Caco-2 (cell line): Measurements from ENCODE around the gene PASD1. TPM values are rescaled to one million over a fixed set of nuclear protein-coding genes. Genes with fewer than 3 reads are reported as not detected.

Experiments
- BruUV-seq: library from RNA; stranded (reverse); fragments of 400-500 nt; replicated peaks from 2 replicates; lab custom pipeline; 2021; lab: Mats Ljungman, UMichigan
- CTCF ChIA-PET: fragments of 300-600 bp; sonication (Branson Sonifier 250); formaldehyde crosslinking; loops from one replicate; lab custom pipeline; 2022; ENCODE audit warnings: antibody characterized with exemption; lab: Charles Lee
- POLR2A ChIA-PET: fragments of 300-600 bp; sonication (Branson Sonifier 250); formaldehyde crosslinking; loops from one replicate; lab custom pipeline; 2022; ENCODE audit warnings: antibody characterized with exemption; lab: Charles Lee
- DNase-seq, 2 experiments: peaks; one replicate each; pipeline versions ENCODE4 v3.0.0 to v3.0.0-alpha.2; 2020 to 2022
- H3K27me3 ChIP-seq: replicated peaks from 2 replicates; pipeline ENCODE4 v1.6.0; 2011; ENCODE audit warnings: low read length; ENCODE audit not compliant: control insufficient read depth, insufficient read depth
- H3K36me3 ChIP-seq: 2 replicates; pipeline ENCODE4 v1.5.1; 2011; ENCODE audit warnings: low read length; ENCODE audit not compliant: control insufficient read depth, insufficient read depth
- H3K4me1 ChIP-seq: fragments of 250-450 bp; sonication (Bioruptor Pico); 2 replicates; pipeline ENCODE4 v1.5.1; 2020; ENCODE audit warnings: mild to moderate bottlenecking
- H3K4me3 ChIP-seq: 2 replicates; pipeline ENCODE4 v1.5.1; 2011; ENCODE audit warnings: low read depth, mild to moderate bottlenecking, control low read depth, low read length
- H3K9me3 ChIP-seq: fragments of 250-450 bp; sonication (Bioruptor Pico); 2 replicates; pipeline ENCODE4 v1.5.1; 2020; ENCODE audit warnings: mild to moderate bottlenecking, moderate library complexity
- H3K27ac Mint-ChIP-seq: one replicate; pipeline ENCODE4 v1.8.0; 2022; ENCODE audit warnings: mixed read lengths; ENCODE audit not compliant: unreplicated experiment
- H3K27me3 Mint-ChIP-seq: one replicate; pipeline ENCODE4 v1.8.0; 2022; ENCODE audit warnings: mixed read lengths; ENCODE audit not compliant: insufficient read depth, unreplicated experiment
- H3K36me3 Mint-ChIP-seq: one replicate; pipeline ENCODE4 v1.8.0; 2022; ENCODE audit warnings: mild to moderate bottlenecking, mixed read lengths; ENCODE audit not compliant: insufficient read depth, unreplicated experiment
- H3K4me1 Mint-ChIP-seq: one replicate; pipeline ENCODE4 v1.8.0; 2022; ENCODE audit warnings: low read depth, mixed read lengths; ENCODE audit not compliant: unreplicated experiment
- H3K4me3 Mint-ChIP-seq: one replicate; pipeline ENCODE4 v1.8.0; 2022; ENCODE audit warnings: mild to moderate bottlenecking, moderate library complexity, mixed read lengths; ENCODE audit not compliant: unreplicated experiment
- H3K9me3 Mint-ChIP-seq: one replicate; pipeline ENCODE4 v1.8.0; 2022; ENCODE audit warnings: mixed read lengths; ENCODE audit not compliant: unreplicated experiment
- intact Hi-C: fragments of 100-400 bp; cut with micrococcal nuclease; formaldehyde crosslinking; loops from one replicate; pipeline ENCODE4 v1.10.0; 2022; ENCODE audit not compliant: unreplicated experiment
- total RNA-seq: library from RNA; stranded (reverse); gene quantifications from 2 replicates; pipeline ENCODE4 v1.2.3, GENCODE V29; 2022
- TF ChIP-seq, protein P1 (sequence below), 2 experiments: fragments of 200-600 bp in 1 of 2; IDR thresholded peaks; 1 replicate in 1 of 2; 2 replicates in 1 of 2; pipeline versions ENCODE4 v1.5.1 to v1.8.0; 2011 to 2022; ENCODE audit warnings: antibody characterized with exemption in 1 of 2, control low read depth in 1 of 2, inconsistent platforms in 1 of 2, low read depth in 1 of 2, low read length in 1 of 2, mild to moderate bottlenecking in 1 of 2, moderate library complexity in 1 of 2; ENCODE audit not compliant: insufficient read depth in 1 of 2, severe bottlenecking in 1 of 2, unreplicated experiment in 1 of 2

PASD1 gene
- total RNA-seq, 1 experiment from 2014 or later, result not detected

DNA sequence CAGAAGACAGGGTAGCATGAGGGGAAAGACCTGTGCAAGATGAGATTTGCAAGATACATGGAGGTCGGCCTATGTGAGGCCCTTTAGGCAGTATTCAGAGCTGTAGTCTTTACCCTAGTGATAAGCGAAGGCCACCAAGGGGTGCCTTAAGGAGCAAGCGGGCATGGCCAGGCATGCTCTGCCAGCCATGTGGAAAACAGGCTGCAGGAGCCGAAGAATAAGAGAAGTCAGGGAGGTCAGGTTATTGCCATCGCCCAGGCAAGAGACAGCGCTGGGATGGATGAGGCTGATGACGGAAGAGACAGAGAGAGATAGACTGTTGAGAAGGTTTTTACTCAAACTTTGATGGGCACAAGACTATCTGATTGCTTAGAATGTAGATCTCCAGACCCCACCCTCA is 145.3 kb downstream of the PASD1 start:
- Mint-ChIP-seq H3K9me3 (no peaks in the 10 kb centered on the region), H3K36me3 (no peaks in the 10 kb centered on the region), H3K4me1 (no peaks in the 10 kb centered on the region), H3K4me3 (no peak overlapping the region), H3K27me3 (no peaks in the 10 kb centered on the region), H3K27ac (no peak overlapping the region)
- TF ChIP-seq, protein P1, sequence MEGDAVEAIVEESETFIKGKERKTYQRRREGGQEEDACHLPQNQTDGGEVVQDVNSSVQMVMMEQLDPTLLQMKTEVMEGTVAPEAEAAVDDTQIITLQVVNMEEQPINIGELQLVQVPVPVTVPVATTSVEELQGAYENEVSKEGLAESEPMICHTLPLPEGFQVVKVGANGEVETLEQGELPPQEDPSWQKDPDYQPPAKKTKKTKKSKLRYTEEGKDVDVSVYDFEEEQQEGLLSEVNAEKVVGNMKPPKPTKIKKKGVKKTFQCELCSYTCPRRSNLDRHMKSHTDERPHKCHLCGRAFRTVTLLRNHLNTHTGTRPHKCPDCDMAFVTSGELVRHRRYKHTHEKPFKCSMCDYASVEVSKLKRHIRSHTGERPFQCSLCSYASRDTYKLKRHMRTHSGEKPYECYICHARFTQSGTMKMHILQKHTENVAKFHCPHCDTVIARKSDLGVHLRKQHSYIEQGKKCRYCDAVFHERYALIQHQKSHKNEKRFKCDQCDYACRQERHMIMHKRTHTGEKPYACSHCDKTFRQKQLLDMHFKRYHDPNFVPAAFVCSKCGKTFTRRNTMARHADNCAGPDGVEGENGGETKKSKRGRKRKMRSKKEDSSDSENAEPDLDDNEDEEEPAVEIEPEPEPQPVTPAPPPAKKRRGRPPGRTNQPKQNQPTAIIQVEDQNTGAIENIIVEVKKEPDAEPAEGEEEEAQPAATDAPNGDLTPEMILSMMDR (IDR thresholded peaks at IDR 0.05; ENCODE audit: insufficient read depth in 1 of 2, low read depth in 1 of 2, low read length in 1 of 2, severe bottlenecking in 1 of 2, unreplicated experiment in 1 of 2), result no peak
- H3K4me1 ChIP-seq, result no peaks in the 10 kb centered on the region
- no peaks in the 10 kb centered on the region for H3K36me3 ChIP-seq
- intact Hi-C loops, result no loop called here
- ChIA-PET POLR2A (no interaction called here), CTCF (no interaction called here)
- no TSS peak for BruUV-seq
- DNase-seq, result no peak
- no peaks in the 10 kb centered on the region for H3K9me3 ChIP-seq
- H3K27me3 ChIP-seq, result no peaks in the 10 kb centered on the region; the same call in 1 of the 2 replicates
- no peak overlapping the region for H3K4me3 ChIP-seq

DNA sequence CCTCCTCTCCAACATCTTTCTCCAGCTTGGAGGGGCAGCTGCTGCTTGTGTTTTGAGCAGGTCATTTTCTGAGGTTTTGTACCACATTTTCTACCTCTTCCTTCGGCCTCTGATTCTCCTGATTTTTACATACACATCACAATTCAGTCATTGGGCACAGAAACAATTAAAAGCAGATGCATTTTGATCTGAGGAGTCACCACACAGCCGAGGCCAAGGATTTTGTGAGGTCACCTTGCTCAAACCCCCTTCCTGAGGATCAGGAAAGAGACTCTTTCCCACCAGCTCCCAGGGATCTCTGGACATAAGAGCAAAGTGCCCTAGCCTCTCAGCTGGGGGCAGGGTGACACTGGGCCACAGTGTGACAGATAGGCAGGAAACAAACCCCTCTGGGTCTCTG is 147.0 kb downstream of the PASD1 start:
- TF ChIP-seq, protein P1 (IDR thresholded peaks at IDR 0.05; ENCODE audit: insufficient read depth in 1 of 2, low read depth in 1 of 2, low read length in 1 of 2, severe bottlenecking in 1 of 2, unreplicated experiment in 1 of 2), result no peak
- Histone ChIP-seq H3K4me1 (no peaks in the 10 kb centered on the region), H3K9me3 (no peaks in the 10 kb centered on the region), H3K4me3 (no peak overlapping the region), H3K36me3 (no peaks in the 10 kb centered on the region), H3K27me3 (no peaks in the 10 kb centered on the region; the same call in 1 of the 2 replicates)
- no TSS peak for BruUV-seq
- Mint-ChIP-seq H3K27me3 (no peaks in the 10 kb centered on the region), H3K36me3 (no peaks in the 10 kb centered on the region), H3K4me1 (no peaks in the 10 kb centered on the region), H3K9me3 (no peaks in the 10 kb centered on the region), H3K27ac (no peak overlapping the region), H3K4me3 (no peak overlapping the region)
- ChIA-PET POLR2A (no interaction called here), CTCF (no interaction called here)
- no peak for DNase-seq
- intact Hi-C loops, result no loop called here

DNA sequence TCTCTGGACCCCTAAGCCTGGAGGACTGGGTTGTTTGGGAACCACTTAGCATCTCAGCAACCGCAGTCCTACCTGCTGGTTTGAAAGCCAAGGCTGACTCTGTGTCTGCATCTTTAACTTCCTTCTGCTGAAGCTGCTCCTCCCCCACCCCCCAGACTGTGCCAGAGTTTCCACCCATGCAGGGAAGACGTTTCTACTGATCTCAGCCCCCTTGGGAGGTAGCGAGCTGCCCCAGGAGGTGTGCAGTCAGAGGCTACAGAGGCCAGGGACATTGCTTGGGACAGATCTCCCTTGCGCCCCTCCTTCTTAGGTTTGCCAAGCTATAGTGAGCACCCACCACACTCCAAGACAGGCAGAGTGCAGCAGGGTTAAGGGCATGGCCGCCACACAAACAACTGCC is 147.7 kb downstream of the PASD1 start:
- H3K4me3 ChIP-seq, result no peak overlapping the region
- no peak for DNase-seq
- Mint-ChIP-seq H3K4me3 (no peak overlapping the region), H3K27me3 (no peaks in the 10 kb centered on the region), H3K4me1 (no peaks in the 10 kb centered on the region), H3K9me3 (no peaks in the 10 kb centered on the region), H3K36me3 (no peaks in the 10 kb centered on the region), H3K27ac (no peak overlapping the region)
- intact Hi-C loops, result no loop called here
- H3K36me3 ChIP-seq, result no peaks in the 10 kb centered on the region
- CTCF ChIA-PET, result no interaction called here
- no peaks in the 10 kb centered on the region for H3K4me1 ChIP-seq
- BruUV-seq, result no TSS peak
- TF ChIP-seq, protein P1 (IDR thresholded peaks at IDR 0.05; ENCODE audit: insufficient read depth in 1 of 2, low read depth in 1 of 2, low read length in 1 of 2, severe bottlenecking in 1 of 2, unreplicated experiment in 1 of 2), result no peak
- H3K27me3 ChIP-seq, result no peaks in the 10 kb centered on the region; the same call in 1 of the 2 replicates
- no peaks in the 10 kb centered on the region for H3K9me3 ChIP-seq
- POLR2A ChIA-PET, result no interaction called here
